Measurements from ENCODE around the gene EXOC6. TPM values are rescaled to one million over a fixed set of nuclear protein-coding genes. Genes with fewer than 3 reads are reported as not detected.
"Not testable (repeated sequence)": the region's sequence is repeated elsewhere in the genome, so short reads cannot be mapped to it uniquely, and the experiment has no call there.

EXOC6 gene
- total RNA-seq, 1 experiment from 2014 or later = 12.9 TPM

GRCh38 chr10:92972066-92972870, 123.9 kb downstream of the EXOC6 start (continued):
- TF ChIP-seq CTCF (IDR thresholded peaks at IDR 0.05 in 2 of 3, conservative IDR thresholded peaks at IDR 0.05 in 1 of 3; ENCODE audit: borderline replicate concordance in 1 of 3, insufficient read depth in 1 of 3, low read depth in 2 of 3, low read length in 2 of 3) (no peak), CBX3 (IDR thresholded peaks at IDR 0.05; ENCODE audit: low read depth) (peak; percentile 78)

DNA sequence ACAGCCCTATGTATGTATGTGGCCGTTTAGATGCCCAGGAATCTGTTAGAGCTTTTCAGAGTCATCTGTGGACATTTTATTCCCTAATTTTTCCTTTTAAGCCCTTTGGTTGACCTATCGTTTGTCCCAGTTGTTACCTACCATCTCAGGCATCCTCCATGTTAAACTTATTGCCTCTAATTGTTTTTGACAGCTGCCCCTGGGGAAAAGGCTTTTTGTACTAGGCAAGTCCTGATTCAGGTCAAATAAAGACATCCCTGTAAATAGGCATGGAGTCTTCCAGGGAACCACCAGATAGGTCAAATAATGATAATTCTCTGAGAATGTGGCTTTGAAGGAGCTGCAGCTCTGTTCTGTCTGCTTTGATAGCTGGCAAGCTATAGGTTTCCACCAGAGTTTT, 124.6 kb downstream of the EXOC6 start:
- Histone ChIP-seq H3K9ac (ENCODE audit: low read length) (peak overlapping the region; percentile 41; the same call in 1 of the 2 replicates), H3K9me2 (ENCODE audit: insufficient read depth) (no peaks in the 10 kb centered on the region), H2AFZ (ENCODE audit: low read depth, low read length, poor library complexity, severe bottlenecking) (no peak overlapping the region), H3K79me2 (ENCODE audit: insufficient read depth, low read length) (no peaks in the 10 kb centered on the region), H3K4me2 (ENCODE audit: low read length) (peak overlapping the region; percentile 66), H4K20me1 (ENCODE audit: insufficient read depth) (no peaks in the 10 kb centered on the region), H3K27me3 (ENCODE audit: insufficient read depth, low read length) (no peaks in the 10 kb centered on the region), H3K4me1 (ENCODE audit: control insufficient read depth in 1 of 2, insufficient read depth in 2 of 2, low read length in 2 of 2) (peaks cover 15 to 27% of the 10 kb centered on the region in 2 experiments), H3K27ac (ENCODE audit: low read depth, low read length) (peak overlapping the region; percentile 50; the same call in 1 of the 2 replicates), H3K36me3 (ENCODE audit: control insufficient read depth in 1 of 2, insufficient read depth in 2 of 2, low read length in 2 of 2) (no peaks in the 10 kb centered on the region), H3K9me3 (ENCODE audit: control insufficient read depth in 1 of 2, insufficient read depth in 1 of 2, low read depth in 1 of 2, low read length in 2 of 2) (no peaks in the 10 kb centered on the region), H3K4me3 (replicated peaks in 1 of 2; ENCODE audit: low read depth in 1 of 2, low read length in 2 of 2) (no peak overlapping the region)
- RAD21 ChIA-PET (ENCODE audit: low non-redundant PET in 1 of 2, low total read pairs in 2 of 2, uncharacterized antibody in 2 of 2, unreplicated experiment in 2 of 2) = no interaction called here
- POLR2A ChIA-PET = no interaction called here
- ATAC-seq (no peak), DNase-seq (ENCODE audit: low read depth, low spot score) (no peak)
- CTCF ChIA-PET = interaction anchor here (0.8 to 1.5 kb wide), 4 partner anchors 7 to 34 kb away, joined by 3 to 5 read pairs (median 3); no protein-coding TSS in a partner anchor
- intact Hi-C loops (cut with micrococcal nuclease) = no loop called here
- no peak for TF ChIP-seq MAX (IDR thresholded peaks at IDR 0.05)
- no peak for TF ChIP-seq ELF1 (IDR thresholded peaks at IDR 0.05; ENCODE audit: borderline replicate concordance, low read depth)
- TF ChIP-seq TCF7L2 (IDR thresholded peaks at IDR 0.05; ENCODE audit: borderline replicate concordance, extremely low read depth, insufficient read depth, insufficient read length) = no peak
- BruUV-seq (replicated peaks) = no TSS peak

DNA sequence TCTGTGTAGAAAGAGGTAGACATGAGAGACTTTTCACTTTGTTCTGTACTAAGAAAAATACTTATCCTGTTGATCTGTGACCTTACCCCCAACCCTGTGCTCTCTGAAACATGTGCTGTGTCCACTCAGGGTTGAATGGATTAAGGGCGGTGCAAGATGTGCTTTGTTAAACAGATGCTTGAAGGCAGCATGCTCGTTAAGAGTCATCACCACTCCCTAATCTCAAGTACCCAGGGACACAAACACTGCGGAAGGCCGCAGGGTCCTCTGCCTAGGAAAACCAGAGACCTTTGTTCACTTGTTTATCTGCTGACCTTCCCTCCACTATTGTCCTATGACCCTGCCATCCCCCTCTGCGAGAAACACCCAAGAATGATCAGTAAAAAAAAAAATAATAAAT, 128.0 kb downstream of the EXOC6 start:
- POLR2A ChIA-PET; H4K20me1 ChIP-seq (ENCODE audit: insufficient read depth); DNase-seq (ENCODE audit: low read depth, low spot score); H3K9me3 ChIP-seq (ENCODE audit: control insufficient read depth in 1 of 2, insufficient read depth in 1 of 2, low read depth in 1 of 2, low read length in 2 of 2); H3K9me2 ChIP-seq (ENCODE audit: insufficient read depth); H3K4me2 ChIP-seq (ENCODE audit: low read length); H3K4me3 ChIP-seq (replicated peaks in 1 of 2; ENCODE audit: low read depth in 1 of 2, low read length in 2 of 2); ATAC-seq; H2AFZ ChIP-seq (ENCODE audit: low read depth, low read length, poor library complexity, severe bottlenecking); H3K36me3 ChIP-seq (ENCODE audit: control insufficient read depth in 1 of 2, insufficient read depth in 2 of 2, low read length in 2 of 2); CTCF ChIA-PET; H3K9ac ChIP-seq (ENCODE audit: low read length); BruUV-seq (replicated peaks); H3K27ac ChIP-seq (ENCODE audit: low read depth, low read length); H3K79me2 ChIP-seq (ENCODE audit: insufficient read depth, low read length); RAD21 ChIA-PET (ENCODE audit: low non-redundant PET in 1 of 2, low total read pairs in 2 of 2, uncharacterized antibody in 2 of 2, unreplicated experiment in 2 of 2); H3K27me3 ChIP-seq (ENCODE audit: insufficient read depth, low read length); intact Hi-C loops (cut with micrococcal nuclease): not testable (repeated sequence)
- H3K4me1 ChIP-seq (ENCODE audit: control insufficient read depth in 1 of 2, insufficient read depth in 2 of 2, low read length in 2 of 2) = peaks cover 11 to 19% of the 10 kb centered on the region in 2 experiments
